ENCODE measurements around the gene ROR2. TPM values are rescaled to one million over a fixed set of nuclear protein-coding genes. Genes with fewer than 3 reads are reported as not detected.

The ROR2 gene
- polyA plus RNA-seq, 1 experiment: 9.7 TPM

DNA sequence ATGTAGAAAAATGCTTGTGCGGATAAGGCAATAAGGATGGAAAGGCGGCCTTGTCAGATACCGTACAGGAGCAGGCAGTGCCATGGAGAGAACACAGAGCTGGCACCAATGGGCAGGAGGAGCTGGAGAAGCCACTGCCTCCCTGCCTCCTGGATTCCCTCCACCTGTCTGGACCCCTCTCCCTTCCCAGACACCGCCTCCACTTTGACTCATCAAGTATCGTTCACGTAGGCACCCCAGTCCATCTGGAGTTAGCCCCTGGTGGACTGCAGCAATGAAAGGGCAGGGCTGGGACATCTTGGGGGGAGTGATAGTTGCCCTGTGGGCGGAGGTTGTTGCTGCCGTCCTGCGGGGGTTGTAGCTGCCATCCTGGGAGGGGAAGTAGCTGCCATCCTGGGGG, 232.0 kb downstream of the ROR2 start:
- DNase-seq (ENCODE audit: low read depth, low spot score): no peak
- Histone ChIP-seq H3K9me3 (ENCODE audit: control insufficient read depth, insufficient read depth, low read length) (peaks cover 8% of the 10 kb centered on the region; the same call in 1 of the 2 replicates), H3K27ac (ENCODE audit: low read depth, low read length) (no peak overlapping the region), H3K4me3 (ENCODE audit: low read depth, low read length) (no peak overlapping the region), H3K27me3 (ENCODE audit: control insufficient read depth, insufficient read depth, low read length) (peaks cover 2% of the 10 kb centered on the region)
- ChIA-PET CTCF (interaction anchor here (0.7 to 1.7 kb wide), 2 partner anchors 9 to 21 kb away, joined by 5 to 8 read pairs; no protein-coding TSS in a partner anchor), POLR2A (no interaction called here)
- TF ChIP-seq, protein P1, sequence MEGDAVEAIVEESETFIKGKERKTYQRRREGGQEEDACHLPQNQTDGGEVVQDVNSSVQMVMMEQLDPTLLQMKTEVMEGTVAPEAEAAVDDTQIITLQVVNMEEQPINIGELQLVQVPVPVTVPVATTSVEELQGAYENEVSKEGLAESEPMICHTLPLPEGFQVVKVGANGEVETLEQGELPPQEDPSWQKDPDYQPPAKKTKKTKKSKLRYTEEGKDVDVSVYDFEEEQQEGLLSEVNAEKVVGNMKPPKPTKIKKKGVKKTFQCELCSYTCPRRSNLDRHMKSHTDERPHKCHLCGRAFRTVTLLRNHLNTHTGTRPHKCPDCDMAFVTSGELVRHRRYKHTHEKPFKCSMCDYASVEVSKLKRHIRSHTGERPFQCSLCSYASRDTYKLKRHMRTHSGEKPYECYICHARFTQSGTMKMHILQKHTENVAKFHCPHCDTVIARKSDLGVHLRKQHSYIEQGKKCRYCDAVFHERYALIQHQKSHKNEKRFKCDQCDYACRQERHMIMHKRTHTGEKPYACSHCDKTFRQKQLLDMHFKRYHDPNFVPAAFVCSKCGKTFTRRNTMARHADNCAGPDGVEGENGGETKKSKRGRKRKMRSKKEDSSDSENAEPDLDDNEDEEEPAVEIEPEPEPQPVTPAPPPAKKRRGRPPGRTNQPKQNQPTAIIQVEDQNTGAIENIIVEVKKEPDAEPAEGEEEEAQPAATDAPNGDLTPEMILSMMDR (IDR thresholded peaks at IDR 0.05; ENCODE audit: low read depth, low read length): no peak

DNA sequence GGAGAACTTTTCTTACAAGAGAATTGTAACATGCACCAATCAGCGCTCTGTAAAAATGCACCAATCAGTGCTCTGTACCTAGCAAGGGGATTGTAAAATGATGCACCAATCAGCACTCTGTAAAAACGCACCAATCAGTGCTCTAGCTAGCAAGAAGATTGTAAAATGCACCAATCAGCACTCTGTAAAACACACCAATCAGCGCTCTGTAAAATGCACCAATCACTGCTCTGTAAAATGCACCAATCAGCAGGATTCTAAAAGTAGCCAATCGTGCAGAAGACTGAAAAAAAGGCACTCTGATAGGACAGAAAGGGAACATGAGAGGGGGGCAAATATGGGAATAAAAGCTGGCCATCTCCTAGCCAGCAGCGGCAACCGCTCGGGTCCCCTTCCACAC, 233.2 kb downstream of the ROR2 start:
- Histone ChIP-seq H3K27me3 (ENCODE audit: control insufficient read depth, insufficient read depth, low read length) (peaks cover 2% of the 10 kb centered on the region), H3K27ac (ENCODE audit: low read depth, low read length) (no peak overlapping the region), H3K4me3 (ENCODE audit: low read depth, low read length) (no peak overlapping the region), H3K9me3 (ENCODE audit: control insufficient read depth, insufficient read depth, low read length) (peaks cover 8% of the 10 kb centered on the region; the same call in 1 of the 2 replicates)
- DNase-seq (ENCODE audit: low read depth, low spot score): no peak
- POLR2A ChIA-PET: no interaction called here
- TF ChIP-seq, protein P1 (IDR thresholded peaks at IDR 0.05; ENCODE audit: low read depth, low read length): no peak
- CTCF ChIA-PET: interaction anchor here (0.9 to 1.0 kb wide), 2 partner anchors 11 to 99 kb away, joined by 3 to 11 read pairs; no protein-coding TSS in a partner anchor

DNA sequence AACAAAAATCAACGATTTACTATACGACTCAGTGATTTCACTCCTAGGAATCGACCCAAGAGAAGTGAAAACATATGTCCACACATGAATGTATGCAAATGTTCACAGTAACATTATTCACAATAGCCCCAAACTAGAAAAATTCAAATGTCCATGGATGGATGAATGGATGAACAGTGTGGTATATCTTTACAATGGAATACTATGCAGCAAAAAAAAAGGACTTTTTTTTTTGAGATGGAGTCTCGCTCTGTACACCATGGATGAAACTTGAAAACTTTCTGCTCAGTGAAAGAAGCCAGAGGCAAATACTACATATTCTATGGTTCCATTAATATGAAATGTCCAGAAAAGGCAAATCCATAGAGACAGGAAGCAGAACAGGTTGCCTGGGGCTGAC, 233.8 kb downstream of the ROR2 start:
- Histone ChIP-seq H3K4me3 (ENCODE audit: low read depth, low read length) (no peak overlapping the region), H3K27ac (ENCODE audit: low read depth, low read length) (no peak overlapping the region), H3K9me3 (ENCODE audit: control insufficient read depth, insufficient read depth, low read length) (peaks cover 8% of the 10 kb centered on the region; the same call in 1 of the 2 replicates), H3K27me3 (ENCODE audit: control insufficient read depth, insufficient read depth, low read length) (peaks cover 2% of the 10 kb centered on the region)
- POLR2A ChIA-PET: no interaction called here
- CTCF ChIA-PET: no interaction called here
- no peak for DNase-seq (ENCODE audit: low read depth, low spot score)
- TF ChIP-seq, protein P1 (IDR thresholded peaks at IDR 0.05; ENCODE audit: low read depth, low read length): no peak

DNA sequence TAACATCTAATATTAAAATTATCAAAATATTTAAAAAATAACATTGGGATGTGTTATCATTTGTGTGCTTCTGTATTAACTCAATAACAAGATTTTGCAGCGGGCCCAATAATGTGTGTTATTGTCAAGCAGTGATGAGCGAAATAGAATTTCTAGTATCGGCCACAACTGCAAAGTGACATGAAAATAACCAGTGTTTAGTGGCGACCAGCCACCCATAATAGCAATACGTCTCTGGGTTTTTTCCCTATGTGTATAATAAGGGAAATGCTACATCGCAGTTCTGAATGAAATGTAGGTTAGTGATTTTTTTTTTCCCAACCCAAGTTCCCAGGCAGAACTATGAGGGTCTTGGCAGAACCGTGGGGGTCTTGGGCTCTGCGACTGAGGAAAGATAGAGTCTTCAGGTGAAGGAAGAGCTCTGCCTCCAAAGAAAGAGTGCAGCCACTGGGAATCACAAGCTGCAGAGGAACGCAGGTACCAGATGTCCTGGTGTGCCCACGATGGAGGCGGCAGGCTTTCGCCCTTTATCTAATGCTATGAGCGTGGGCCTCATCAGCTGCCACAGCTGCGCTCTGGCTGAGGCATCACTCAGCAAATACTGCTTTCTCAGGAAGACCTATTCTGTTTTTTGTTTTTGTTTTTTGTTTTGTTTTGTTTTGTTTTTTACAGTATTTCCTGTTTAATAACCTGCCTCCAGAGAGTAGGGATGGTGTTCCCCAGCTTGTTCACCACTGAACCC, 235.0 kb downstream of the ROR2 start:
- TF ChIP-seq, protein P1 (IDR thresholded peaks at IDR 0.05; ENCODE audit: low read depth, low read length): no peak
- CTCF ChIA-PET: interaction anchor here (0.6 to 1.1 kb wide), 3 partner anchors 12 to 804 kb away, joined by 3 to 7 read pairs (median 3); no protein-coding TSS in a partner anchor

More for the DNA sequence above, 235.0 kb downstream of the ROR2 start:
- peaks cover 2% of the 10 kb centered on the region for H3K27me3 ChIP-seq (ENCODE audit: control insufficient read depth, insufficient read depth, low read length)
- H3K9me3 ChIP-seq (ENCODE audit: control insufficient read depth, insufficient read depth, low read length): peaks cover 8% of the 10 kb centered on the region; the same call in 1 of the 2 replicates
- H3K4me3 ChIP-seq (ENCODE audit: low read depth, low read length): peak overlapping the region; percentile 60; the same call in 1 of the 2 replicates
- DNase-seq (ENCODE audit: low read depth, low spot score): no peak
- POLR2A ChIA-PET: no interaction called here
- H3K27ac ChIP-seq (ENCODE audit: low read depth, low read length): no peak overlapping the region

Data from AG04450 (cell line).